HEK293 (cell line): Measurements from ENCODE around the gene FRMD4A.

Source experiments
- BCL11A ChIP-seq: fragments of 450-650 bp; formaldehyde crosslinking; IDR thresholded peaks from 2 replicates; pipeline ENCODE4 v1.5.1; 2016; ENCODE audit warnings: low read depth, missing biosample characterization, missing genetic modification characterization
- GLI4 ChIP-seq: fragments of 450-650 bp; formaldehyde crosslinking; IDR thresholded peaks from 2 replicates; pipeline ENCODE4 v1.5.1; 2016; ENCODE audit warnings: missing biosample characterization, missing genetic modification characterization
- MYNN ChIP-seq: fragments of 450-650 bp; formaldehyde crosslinking; IDR thresholded peaks from 2 replicates; pipeline ENCODE4 v1.5.1; 2016; ENCODE audit warnings: missing biosample characterization, missing genetic modification characterization, borderline replicate concordance
- SP7 ChIP-seq: fragments of 450-650 bp; formaldehyde crosslinking; IDR thresholded peaks from 2 replicates; pipeline ENCODE4 v1.5.1; 2016; ENCODE audit warnings: missing biosample characterization, missing genetic modification characterization
- ZNF596 ChIP-seq: fragments of 450-650 bp; IDR thresholded peaks from 2 replicates; pipeline ENCODE4 v1.5.0; 2018; ENCODE audit warnings: missing biosample characterization, mild to moderate bottlenecking, missing genetic modification characterization, moderate library complexity
- ZXDB ChIP-seq: fragments of 450-650 bp; formaldehyde crosslinking; IDR thresholded peaks from 2 replicates; pipeline ENCODE4 v1.5.1; 2016; ENCODE audit warnings: missing biosample characterization, missing genetic modification characterization
- TF ChIP-seq, protein P1 (sequence below): fragments of 450-650 bp; formaldehyde crosslinking; IDR thresholded peaks from 2 replicates; pipeline ENCODE4 v1.5.1; 2016; ENCODE audit warnings: missing biosample characterization, missing genetic modification characterization
- TF ChIP-seq, protein P2 (sequence below): fragments of 450-650 bp; formaldehyde crosslinking; IDR thresholded peaks from 2 replicates; pipeline ENCODE4 v1.5.1; 2017; ENCODE audit warnings: missing biosample characterization, missing genetic modification characterization

GRCh38 chr10:13892001-13892491 lies 438.7 kb downstream of the FRMD4A start:
- TF ChIP-seq ZXDB (no peak), SP7 (no peak), MYNN (tag by site-specific recombination) (no peak), ZNF596 (tag by site-specific recombination) (no peak), BCL11A (tag by site-specific recombination) (no peak), GLI4 (tag by site-specific recombination) (no peak)
- TF ChIP-seq, protein P1, sequence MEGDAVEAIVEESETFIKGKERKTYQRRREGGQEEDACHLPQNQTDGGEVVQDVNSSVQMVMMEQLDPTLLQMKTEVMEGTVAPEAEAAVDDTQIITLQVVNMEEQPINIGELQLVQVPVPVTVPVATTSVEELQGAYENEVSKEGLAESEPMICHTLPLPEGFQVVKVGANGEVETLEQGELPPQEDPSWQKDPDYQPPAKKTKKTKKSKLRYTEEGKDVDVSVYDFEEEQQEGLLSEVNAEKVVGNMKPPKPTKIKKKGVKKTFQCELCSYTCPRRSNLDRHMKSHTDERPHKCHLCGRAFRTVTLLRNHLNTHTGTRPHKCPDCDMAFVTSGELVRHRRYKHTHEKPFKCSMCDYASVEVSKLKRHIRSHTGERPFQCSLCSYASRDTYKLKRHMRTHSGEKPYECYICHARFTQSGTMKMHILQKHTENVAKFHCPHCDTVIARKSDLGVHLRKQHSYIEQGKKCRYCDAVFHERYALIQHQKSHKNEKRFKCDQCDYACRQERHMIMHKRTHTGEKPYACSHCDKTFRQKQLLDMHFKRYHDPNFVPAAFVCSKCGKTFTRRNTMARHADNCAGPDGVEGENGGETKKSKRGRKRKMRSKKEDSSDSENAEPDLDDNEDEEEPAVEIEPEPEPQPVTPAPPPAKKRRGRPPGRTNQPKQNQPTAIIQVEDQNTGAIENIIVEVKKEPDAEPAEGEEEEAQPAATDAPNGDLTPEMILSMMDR (tag by site-specific recombination) = no peak
- TF ChIP-seq, protein P2, sequence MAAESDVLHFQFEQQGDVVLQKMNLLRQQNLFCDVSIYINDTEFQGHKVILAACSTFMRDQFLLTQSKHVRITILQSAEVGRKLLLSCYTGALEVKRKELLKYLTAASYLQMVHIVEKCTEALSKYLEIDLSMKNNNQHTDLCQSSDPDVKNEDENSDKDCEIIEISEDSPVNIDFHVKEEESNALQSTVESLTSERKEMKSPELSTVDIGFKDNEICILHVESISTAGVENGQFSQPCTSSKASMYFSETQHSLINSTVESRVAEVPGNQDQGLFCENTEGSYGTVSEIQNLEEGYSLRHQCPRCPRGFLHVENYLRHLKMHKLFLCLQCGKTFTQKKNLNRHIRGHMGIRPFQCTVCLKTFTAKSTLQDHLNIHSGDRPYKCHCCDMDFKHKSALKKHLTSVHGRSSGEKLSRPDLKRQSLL (tag by site-specific recombination) = no peak
